ENCODE measurements around the gene AGAP1. TPM values are rescaled to one million over a fixed set of nuclear protein-coding genes. Genes with fewer than 3 reads are reported as not detected.

AGAP1 gene
- total RNA-seq, 1 donor from 2014 or later = 44.0 TPM

DNA sequence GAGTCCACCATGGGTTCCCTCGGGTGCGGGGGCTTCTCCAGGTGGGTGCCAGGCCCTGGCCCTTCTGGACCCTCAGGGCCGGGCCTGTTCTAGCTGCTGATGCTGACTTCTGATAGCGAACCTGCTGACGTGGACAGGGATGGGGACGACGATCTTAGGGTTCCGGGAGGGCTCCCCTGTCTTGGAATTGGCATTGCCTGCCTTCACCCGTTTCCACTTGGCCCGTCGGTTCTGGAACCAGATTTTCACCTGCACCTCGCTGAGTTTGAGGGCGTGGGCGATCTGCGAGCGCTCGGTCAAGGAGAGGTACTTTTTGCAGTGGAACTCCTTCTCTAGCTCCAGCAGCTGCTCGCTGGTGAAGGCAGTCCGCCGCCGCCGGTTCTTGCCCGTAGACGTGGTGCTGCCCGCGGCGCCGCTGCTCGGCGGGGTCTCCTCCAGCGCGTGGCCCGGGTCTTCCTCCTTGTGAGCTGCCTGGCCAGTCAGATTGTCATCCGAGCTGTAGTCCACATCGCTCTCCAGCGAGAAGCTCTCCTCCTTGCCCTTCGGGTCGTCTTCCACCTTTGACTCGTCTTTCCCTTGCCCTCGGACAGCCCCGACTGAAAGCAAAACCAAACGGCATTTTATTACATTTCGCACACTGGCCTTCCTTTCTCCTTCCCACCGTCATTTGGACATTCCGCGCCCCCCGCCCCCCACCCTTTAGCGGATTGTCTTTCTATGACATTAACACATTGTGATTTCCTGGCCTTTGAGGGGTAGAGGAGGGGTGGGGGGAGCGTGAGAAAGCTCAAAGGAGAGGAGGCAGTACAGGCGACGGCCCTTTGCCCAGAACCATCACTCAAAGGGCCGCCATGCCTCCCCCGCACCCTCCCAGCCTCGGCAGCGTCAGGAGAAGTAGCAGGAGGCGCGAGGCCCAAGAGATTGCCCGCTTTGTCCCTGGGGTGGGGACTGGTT, 672.3 kb downstream of the AGAP1 start:
- H3K27ac Mint-ChIP-seq = no peak overlapping the region
- no peak for DNase-seq (ENCODE audit: low spot score in 2 of 2, unreplicated experiment in 2 of 2)
- no peaks in the 10 kb centered on the region for H3K36me3 Mint-ChIP-seq
- no peaks in the 10 kb centered on the region for H3K9me3 Mint-ChIP-seq
- H3K4me3 Mint-ChIP-seq = peak overlapping the region; percentile 58
- H3K4me1 Mint-ChIP-seq = peaks cover 34% of the 10 kb centered on the region
- peaks cover 85% of the 10 kb centered on the region for H3K27me3 Mint-ChIP-seq (ENCODE audit: low read depth)
- TF ChIP-seq, protein P1, sequence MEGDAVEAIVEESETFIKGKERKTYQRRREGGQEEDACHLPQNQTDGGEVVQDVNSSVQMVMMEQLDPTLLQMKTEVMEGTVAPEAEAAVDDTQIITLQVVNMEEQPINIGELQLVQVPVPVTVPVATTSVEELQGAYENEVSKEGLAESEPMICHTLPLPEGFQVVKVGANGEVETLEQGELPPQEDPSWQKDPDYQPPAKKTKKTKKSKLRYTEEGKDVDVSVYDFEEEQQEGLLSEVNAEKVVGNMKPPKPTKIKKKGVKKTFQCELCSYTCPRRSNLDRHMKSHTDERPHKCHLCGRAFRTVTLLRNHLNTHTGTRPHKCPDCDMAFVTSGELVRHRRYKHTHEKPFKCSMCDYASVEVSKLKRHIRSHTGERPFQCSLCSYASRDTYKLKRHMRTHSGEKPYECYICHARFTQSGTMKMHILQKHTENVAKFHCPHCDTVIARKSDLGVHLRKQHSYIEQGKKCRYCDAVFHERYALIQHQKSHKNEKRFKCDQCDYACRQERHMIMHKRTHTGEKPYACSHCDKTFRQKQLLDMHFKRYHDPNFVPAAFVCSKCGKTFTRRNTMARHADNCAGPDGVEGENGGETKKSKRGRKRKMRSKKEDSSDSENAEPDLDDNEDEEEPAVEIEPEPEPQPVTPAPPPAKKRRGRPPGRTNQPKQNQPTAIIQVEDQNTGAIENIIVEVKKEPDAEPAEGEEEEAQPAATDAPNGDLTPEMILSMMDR (IDR thresholded peaks at IDR 0.05; ENCODE audit: unreplicated experiment) = no peak

DNA sequence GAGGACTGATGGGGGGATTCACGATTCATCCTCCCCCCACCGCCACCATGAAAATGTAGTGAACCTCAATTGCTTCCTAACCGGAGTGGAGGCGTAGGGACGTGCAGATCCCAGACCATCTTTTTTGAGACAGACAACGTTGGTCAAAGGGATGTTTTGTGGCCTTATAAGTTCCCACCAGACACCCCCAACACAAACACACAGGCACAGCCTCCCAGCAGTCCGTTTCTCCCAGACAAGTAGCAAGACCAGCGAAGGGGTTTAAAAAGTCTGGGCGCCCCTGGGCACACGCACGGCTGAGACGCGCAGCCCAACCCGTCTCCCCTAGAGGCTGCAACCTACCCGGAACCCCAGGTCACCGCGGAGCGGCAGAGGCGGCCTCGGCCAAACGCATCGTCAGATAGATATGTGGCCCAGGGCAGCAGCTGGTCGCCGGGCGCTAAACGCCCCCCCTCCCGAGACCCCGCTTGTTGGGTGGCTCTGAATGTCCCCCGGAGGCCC, 673.0 kb downstream of the AGAP1 start:
- Mint-ChIP-seq H3K4me1 (peaks cover 34% of the 10 kb centered on the region), H3K4me3 (peak overlapping the region; percentile 58), H3K9me3 (no peaks in the 10 kb centered on the region), H3K27ac (no peak overlapping the region), H3K27me3 (ENCODE audit: low read depth) (peaks cover 85% of the 10 kb centered on the region), H3K36me3 (no peaks in the 10 kb centered on the region)
- TF ChIP-seq, protein P1 (IDR thresholded peaks at IDR 0.05; ENCODE audit: unreplicated experiment) = no peak
- no peak for DNase-seq (ENCODE audit: low spot score in 2 of 2, unreplicated experiment in 2 of 2)

DNA sequence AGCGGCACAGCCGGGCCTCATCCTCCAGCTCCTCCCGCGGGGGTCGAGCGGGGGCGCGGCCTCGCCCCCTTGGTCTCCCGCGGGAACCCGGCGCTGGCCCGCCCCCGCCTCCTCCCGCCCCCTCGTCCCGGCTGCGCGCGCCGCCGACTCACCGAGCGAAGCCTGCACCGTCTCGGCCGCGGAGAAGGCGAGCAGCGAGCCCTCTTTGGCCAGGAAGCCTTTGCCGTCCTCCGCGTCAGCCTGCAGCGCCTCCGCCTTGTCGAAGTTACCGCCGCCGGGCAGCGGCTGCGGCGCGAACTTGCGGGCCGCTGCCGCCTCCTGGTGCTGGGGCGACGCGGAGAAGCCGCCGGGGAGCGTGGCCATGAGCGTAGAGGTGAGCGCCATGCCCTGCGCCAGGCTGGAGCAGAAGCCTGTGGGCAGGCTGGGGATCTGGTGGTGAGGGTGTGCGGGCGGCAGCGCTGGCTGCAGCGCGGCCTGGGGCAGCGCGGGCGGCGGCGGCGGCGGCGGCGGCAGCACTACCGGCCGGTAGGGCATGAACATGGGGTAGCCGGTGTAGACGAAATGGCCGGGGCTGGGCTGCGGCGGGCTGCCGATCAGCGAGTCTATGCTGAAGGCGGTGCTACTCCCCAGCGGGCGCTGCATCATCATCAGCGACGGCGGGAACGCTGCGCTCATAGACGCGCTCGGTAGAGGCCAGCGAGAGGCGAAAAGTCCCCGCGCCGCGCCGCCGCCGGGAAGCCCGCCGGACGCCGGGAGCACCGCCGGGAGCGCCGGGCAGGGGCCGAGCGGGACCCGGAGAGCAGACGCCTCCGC, 673.7 kb downstream of the AGAP1 start:
- Mint-ChIP-seq H3K36me3 (no peaks in the 10 kb centered on the region), H3K27ac (no peak overlapping the region), H3K4me1 (peaks cover 39% of the 10 kb centered on the region), H3K9me3 (no peaks in the 10 kb centered on the region), H3K4me3 (peak overlapping the region; percentile 42), H3K27me3 (ENCODE audit: low read depth) (peaks cover 85% of the 10 kb centered on the region)
- no peak for DNase-seq (ENCODE audit: low spot score in 2 of 2, unreplicated experiment in 2 of 2)
- TF ChIP-seq, protein P1 (IDR thresholded peaks at IDR 0.05; ENCODE audit: unreplicated experiment) = no peak

DNA sequence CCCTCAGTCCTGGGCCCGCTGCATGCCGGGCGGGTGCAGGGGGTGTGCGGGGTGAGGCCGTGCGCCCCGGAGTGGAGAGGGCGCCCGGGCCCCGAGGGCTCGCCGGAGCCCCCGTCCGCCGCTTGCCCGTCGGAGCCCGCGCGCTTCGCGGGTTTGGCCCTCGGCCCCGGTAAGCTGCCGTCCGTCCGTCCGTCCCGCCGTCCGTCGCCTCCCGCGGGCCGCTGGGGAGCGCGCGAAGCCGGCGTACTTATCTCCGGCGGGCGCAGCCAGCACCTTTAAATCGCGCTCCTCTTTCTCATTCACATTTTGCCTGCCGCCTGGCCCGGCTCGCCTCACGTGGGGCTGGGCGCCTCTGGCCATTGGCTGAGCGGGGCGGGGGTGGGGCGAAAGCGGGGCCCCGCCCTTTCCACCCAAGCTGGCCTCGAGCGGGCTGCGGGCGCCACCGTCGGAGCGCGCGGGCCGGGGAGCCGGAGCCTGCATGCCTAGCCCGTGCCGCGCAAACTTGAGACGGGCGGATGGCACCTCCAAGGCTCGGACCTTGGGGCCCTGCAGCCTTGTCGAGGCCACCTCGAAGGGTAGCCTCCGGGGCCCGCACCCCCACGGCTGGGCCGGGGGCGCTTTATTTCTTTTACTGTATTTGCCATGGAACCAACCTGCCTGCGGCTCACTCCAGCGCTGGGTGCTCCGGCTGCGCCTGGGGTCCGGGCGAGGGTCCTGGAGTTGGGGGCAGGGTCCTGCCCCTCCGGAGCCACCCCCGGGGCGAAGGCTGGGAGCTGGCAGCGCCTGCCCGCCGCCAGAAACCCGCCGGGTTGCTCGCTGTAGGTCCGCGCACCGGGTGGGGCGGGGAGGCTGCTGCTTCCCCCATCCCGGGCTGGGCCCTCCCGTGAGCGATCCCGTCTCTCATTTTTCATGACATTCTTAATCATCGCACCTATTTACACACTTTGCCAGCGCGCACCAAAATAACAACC, 674.6 kb downstream of the AGAP1 start, which contains the start of gene GBX2:
Gene GBX2, minus strand, starts transcription at position 277 of the 971 bp plus-strand sequence. CDS start 415 bp downstream, outside the sequence.
- Mint-ChIP-seq H3K36me3 (no peaks in the 10 kb centered on the region), H3K27me3 (ENCODE audit: low read depth) (peaks cover 84% of the 10 kb centered on the region), H3K9me3 (no peaks in the 10 kb centered on the region), H3K27ac (no peak within 1 kb of the TSS), H3K4me3 (peak within 1 kb of the TSS; percentile 61), H3K4me1 (peaks cover 39% of the 10 kb centered on the region)
- TF ChIP-seq, protein P1 (IDR thresholded peaks at IDR 0.05; ENCODE audit: unreplicated experiment) = no peak
- DNase-seq (ENCODE audit: low spot score in 2 of 2, unreplicated experiment in 2 of 2) = peak in 1 of 2 experiments; percentile 73

All from mesothelial cell of epicardium (in vitro differentiated cells).